Measurements from ENCODE around the gene MAPK8. TPM values are rescaled to one million over a fixed set of nuclear protein-coding genes. Genes with fewer than 3 reads are reported as not detected.

Gene MAPK8
- polyA plus RNA-seq, 1 of the 3 experiments (the other 2 are of a cell fraction): 26.4 TPM

- no peaks in the 10 kb centered on the region for H3F3A ChIP-seq (replicated peaks; ENCODE audit: insufficient read depth)
- peaks cover 0 to 8% of the 10 kb centered on the region in 2 experiments for H3K36me3 ChIP-seq (replicated peaks in 1 of 2; ENCODE audit: control insufficient read depth in 1 of 2, insufficient read depth in 2 of 2, low read length in 1 of 2)
- no peaks in the 10 kb centered on the region for H3K9me3 ChIP-seq
- POLR2A ChIA-PET: no interaction called here
- H3K4me3 ChIP-seq (ENCODE audit: low read depth in 2 of 2, low read length in 1 of 2): no peak overlapping the region
- WGBS (ENCODE audit: low lambda C conversion rate): 100% methylated on average over 1 of the region's 6 CpGs
- H2AFZ ChIP-seq (ENCODE audit: low read depth): no peak overlapping the region
- no peaks in the 10 kb centered on the region for H3K9me2 ChIP-seq
- no peak for TF ChIP-seq GATA2 (CRISPR knock-in tag; IDR thresholded peaks at IDR 0.05)
- TF ChIP-seq IRF3 (IDR thresholded peaks at IDR 0.05; ENCODE audit: low read depth, low read length): no peak
- peaks cover 16% of the 10 kb centered on the region; the same call in 1 of the 2 replicates for H3K79me2 ChIP-seq (ENCODE audit: insufficient read depth)
- CTCF ChIA-PET: interaction anchor here (0.9 to 2.5 kb wide), 4 partner anchors 11 to 198 kb away, joined by 3 to 10 read pairs (median 4); no protein-coding TSS in a partner anchor
- no peaks in the 10 kb centered on the region for H3K27me3 ChIP-seq (ENCODE audit: insufficient read depth)
- H4K20me1 ChIP-seq (ENCODE audit: insufficient read depth): peaks cover 17% of the 10 kb centered on the region; the same call in 1 of the 2 replicates
- H3K4me2 ChIP-seq: no peak overlapping the region
- peaks cover 3 to 45% of the 10 kb centered on the region in 2 experiments; a peak in 2 of 4 replicates for H3K4me1 ChIP-seq (ENCODE audit: control insufficient read depth in 1 of 2, insufficient read depth in 2 of 2, low read depth in 1 of 2, low read length in 1 of 2)
- H3K9ac ChIP-seq: no peak overlapping the region
- no peak for DNase-seq
- no peak overlapping the region for H3K27ac ChIP-seq (ENCODE audit: low read depth in 2 of 2, low read length in 1 of 2)
These were observed 152.2 kb downstream of the MAPK8 start for GRCh38 chr10:48458662-48459048.

- Histone ChIP-seq H3K36me3 (replicated peaks in 1 of 2; ENCODE audit: control insufficient read depth in 1 of 2, insufficient read depth in 2 of 2, low read length in 1 of 2) (peaks cover 0 to 5% of the 10 kb centered on the region in 2 experiments), H3K9ac (no peak overlapping the region), H2AFZ (ENCODE audit: low read depth) (no peak overlapping the region), H3K9me3 (no peaks in the 10 kb centered on the region), H3K4me1 (ENCODE audit: control insufficient read depth in 1 of 2, insufficient read depth in 2 of 2, low read depth in 1 of 2, low read length in 1 of 2) (peaks cover 3 to 53% of the 10 kb centered on the region in 2 experiments; a peak in 2 of 4 replicates), H3K79me2 (ENCODE audit: insufficient read depth) (peaks cover 16% of the 10 kb centered on the region; the same call in 1 of the 2 replicates), H3K9me2 (no peaks in the 10 kb centered on the region), H3K4me3 (ENCODE audit: low read depth in 2 of 2, low read length in 1 of 2) (no peak overlapping the region), H3F3A (replicated peaks; ENCODE audit: insufficient read depth) (no peaks in the 10 kb centered on the region), H4K20me1 (ENCODE audit: insufficient read depth) (peaks cover 25% of the 10 kb centered on the region; the same call in 1 of the 2 replicates), H3K27ac (ENCODE audit: low read depth in 2 of 2, low read length in 1 of 2) (no peak overlapping the region), H3K27me3 (ENCODE audit: insufficient read depth) (no peaks in the 10 kb centered on the region), H3K4me2 (no peak overlapping the region)
- TF ChIP-seq YY1 (IDR thresholded peaks at IDR 0.05; ENCODE audit: low read depth) (no peak), NFIC (IDR thresholded peaks at IDR 0.05; ENCODE audit: borderline replicate concordance) (no peak), GABPA (IDR thresholded peaks at IDR 0.05; ENCODE audit: low read depth) (no peak), GATA2 (CRISPR knock-in tag; IDR thresholded peaks at IDR 0.05) (no peak), POLR2AphosphoS5 (IDR thresholded peaks at IDR 0.05; ENCODE audit: low read depth, low read length) (no peak), FOXJ3 (CRISPR knock-in tag; IDR thresholded peaks at IDR 0.05) (no peak), ZBTB33 (IDR thresholded peaks at IDR 0.05; ENCODE audit: borderline replicate concordance, low read depth) (no peak), EZH2phosphoT487 (IDR thresholded peaks at IDR 0.05; ENCODE audit: borderline replicate concordance, low read depth) (no peak), SMC3 (IDR thresholded peaks at IDR 0.05; ENCODE audit: low read depth, low read length) (no peak), FOXM1 (IDR thresholded peaks at IDR 0.05; ENCODE audit: low read depth) (no peak), SIN3A (IDR thresholded peaks at IDR 0.05; ENCODE audit: borderline replicate concordance, low read depth, low read length) (no peak), ELF1 (IDR thresholded peaks at IDR 0.05) (no peak), MXI1 (IDR thresholded peaks at IDR 0.05; ENCODE audit: low read depth, low read length) (no peak), IRF3 (IDR thresholded peaks at IDR 0.05; ENCODE audit: low read depth, low read length) (no peak), MAX (IDR thresholded peaks at IDR 0.05; ENCODE audit: low read depth) (no peak)
- CTCF ChIA-PET: interaction anchor here (1.1 to 2.5 kb wide), 4 partner anchors 12 to 197 kb away, joined by 3 to 10 read pairs (median 4); no protein-coding TSS in a partner anchor
- POLR2A ChIA-PET: no interaction called here
- DNase-seq: no peak
- 84% methylated on average over 12 of the region's 23 CpGs for WGBS (ENCODE audit: low lambda C conversion rate)
These were observed 153.0 kb downstream of the MAPK8 start for GRCh38 chr10:48459270-48460150.
